Keratinocyte (primary cell): ENCODE measurements around the gene RAB5A. TPM values are rescaled to one million over a fixed set of nuclear protein-coding genes. Genes with fewer than 3 reads are reported as not detected.

Experiments used
- DNase-seq: peaks from one replicate; pipeline ENCODE4 v3.0.0-alpha.2; 2011; ENCODE audit warnings: low read depth, missing footprints, low spot score
- FAIRE-seq: peaks from 2 replicates; lab custom pipeline; 2011; peaks lifted over from hg19 to GRCh38; lab: Jason Lieb, UNC
- H2AFZ ChIP-seq: 2 replicates; pipeline ENCODE4 v1.6.0; 2012; ENCODE audit warnings: low read length, control low read depth, inconsistent platforms; ENCODE audit not compliant: control insufficient read depth
- H3K27ac ChIP-seq: 2 replicates; pipeline ENCODE4 v1.5.1; 2011; ENCODE audit warnings: low read length; ENCODE audit not compliant: control insufficient read depth, insufficient read depth
- H3K27me3 ChIP-seq: 3 replicates; pipeline ENCODE4 v1.6.0; 2011; ENCODE audit warnings: low read length; ENCODE audit not compliant: control insufficient read depth, insufficient read depth; ENCODE audit errors: extremely low read depth
- H3K36me3 ChIP-seq, 2 experiments: 2 replicates in 1 of 2; 3 replicates in 1 of 2; pipeline ENCODE4 v1.5.1; 2011; ENCODE audit warnings: low read length in 2 of 2, mild to moderate bottlenecking in 1 of 2; ENCODE audit not compliant: control insufficient read depth in 2 of 2, insufficient read depth in 2 of 2; ENCODE audit errors: extremely low read depth in 1 of 2
- H3K4me1 ChIP-seq: 3 replicates; pipeline ENCODE4 v1.5.1; 2011; ENCODE audit warnings: low read length; ENCODE audit not compliant: control insufficient read depth, insufficient read depth; ENCODE audit errors: extremely low read depth
- H3K4me2 ChIP-seq: 3 replicates; pipeline ENCODE4 v1.6.0; 2011; ENCODE audit warnings: low read depth, low read length; ENCODE audit not compliant: control insufficient read depth, insufficient read depth; ENCODE audit errors: extremely low read depth
- H3K4me3 ChIP-seq, 3 experiments: fragments of 200-600 bp in 1 of 3; sonication (generic) in 1 of 3; 2 replicates in 2 of 3; 3 replicates in 1 of 3; pipeline ENCODE4 v1.5.1; 2011 to 2016; ENCODE audit warnings: low read length in 3 of 3, mild to moderate bottlenecking in 3 of 3, control low read depth in 2 of 3, inconsistent platforms in 1 of 3, low read depth in 1 of 3, mixed read lengths in 1 of 3, mixed run types in 1 of 3, moderate library complexity in 1 of 3; ENCODE audit not compliant: control insufficient read depth in 2 of 3, insufficient read depth in 2 of 3; ENCODE audit errors: extremely low read depth in 1 of 3
- H3K79me2 ChIP-seq: 2 replicates; pipeline ENCODE4 v1.6.0; 2012; ENCODE audit warnings: low read length; ENCODE audit not compliant: control insufficient read depth, insufficient read depth
- H3K9ac ChIP-seq: 3 replicates; pipeline ENCODE4 v1.6.0; 2011; ENCODE audit warnings: low read length; ENCODE audit not compliant: control insufficient read depth, insufficient read depth; ENCODE audit errors: extremely low read depth
- H3K9me1 ChIP-seq: 3 replicates; pipeline ENCODE4 v1.6.0; 2011; ENCODE audit warnings: low read length; ENCODE audit not compliant: control insufficient read depth, insufficient read depth; ENCODE audit errors: extremely low read depth
- H3K9me3 ChIP-seq: 2 replicates; pipeline ENCODE4 v1.5.1; 2012; ENCODE audit warnings: low read depth, low read length; ENCODE audit not compliant: control insufficient read depth
- H4K20me1 ChIP-seq: 3 replicates; pipeline ENCODE4 v1.6.0; 2011; ENCODE audit warnings: low read length; ENCODE audit not compliant: control insufficient read depth, insufficient read depth; ENCODE audit errors: extremely low read depth
- CTCF ChIP-seq, 3 experiments: IDR thresholded peaks in 1 of 3; conservative IDR thresholded peaks in 1 of 3; optimal IDR thresholded peaks in 1 of 3; 2 replicates in 2 of 3; 3 replicates in 1 of 3; pipeline versions ENCODE3 to v1.5.1; 2011; ENCODE audit warnings: low read length in 3 of 3, mild to moderate bottlenecking in 3 of 3, moderate library complexity in 2 of 3, control low read depth in 1 of 3, inconsistent platforms in 1 of 3; ENCODE audit not compliant: insufficient read depth in 2 of 3; ENCODE audit errors: extremely low read depth in 1 of 3
- EZH2 ChIP-seq: IDR thresholded peaks from one replicate; pipeline ENCODE4 v1.6.1; 2012; ENCODE audit warnings: inconsistent platforms, mild to moderate bottlenecking, low read length, moderate library complexity
- dilution Hi-C: fragments of 300-500 bp; cut with MboI; formaldehyde crosslinking; loops from one replicate; pipeline ENCODE4 v1.7.0; 2020; ENCODE audit warnings: low sequenced_read_pairs; ENCODE audit not compliant: extremely low pct_ligation_motif_present
- polyA plus RNA-seq, 5 experiments: library from polyadenylated mRNA; depleted of rRNA in 3 of 5; stranded (reverse) in 3 of 5; stranded (forward) in 1 of 5; unstranded in 1 of 5; fragments of >200 nt; gene quantifications; 1 replicate in 1 of 5; 2 replicates in 3 of 5; 3 replicates in 1 of 5; pipeline versions ENCODE4 v1.2.1 to v1.2.3, GENCODE V29; 2011 to 2012; ENCODE audit warnings: missing spikeins in 2 of 5, low read depth in 1 of 5, low replicate concordance in 1 of 5

RAB5A gene
- polyA plus RNA-seq, 1 donor (not counting 4 experiments of a cell fraction or from before 2014, with no cell fraction given), result 60.5 TPM

GRCh38 chr3:19901918-19902317, 45.0 kb upstream of the RAB5A start:
- FAIRE-seq, result peak; percentile 92
- Histone ChIP-seq H3K4me2 (no peak overlapping the region), H3K27ac (no peak overlapping the region)

GRCh38 chr3:19903649-19904048, 43.2 kb upstream of the RAB5A start:
- no peak overlapping the region for H2AFZ ChIP-seq
- no peaks in the 10 kb centered on the region for H3K36me3 ChIP-seq
- H3K4me1 ChIP-seq, result peaks cover 4% of the 10 kb centered on the region
- H3K4me3 ChIP-seq, result no peak overlapping the region
- no peaks in the 10 kb centered on the region for H3K27me3 ChIP-seq
- no peak overlapping the region for H3K4me2 ChIP-seq
- FAIRE-seq (no peak), DNase-seq (no peak)
- H3K79me2 ChIP-seq, result no peaks in the 10 kb centered on the region
- TF ChIP-seq CTCF (optimal IDR thresholded peaks at IDR 0.05 in 1 of 3, IDR thresholded peaks at IDR 0.05 in 1 of 3, conservative IDR thresholded peaks at IDR 0.05 in 1 of 3; ENCODE audit: extremely low read depth in 1 of 3, insufficient read depth in 2 of 3, low read length in 3 of 3), result no peak
- TF ChIP-seq EZH2, result no peak
- no peak overlapping the region for H3K9ac ChIP-seq
- H3K9me1 ChIP-seq, result no peaks in the 10 kb centered on the region
- H4K20me1 ChIP-seq, result no peaks in the 10 kb centered on the region
- H3K27ac ChIP-seq, result no peak overlapping the region
- dilution Hi-C loops, result no loop called here
- no peaks in the 10 kb centered on the region for H3K9me3 ChIP-seq

More at GRCh38 chr3:19901918-19902317, 45.0 kb upstream of the RAB5A start:
- Histone ChIP-seq H2AFZ (no peak overlapping the region), H3K79me2 (no peaks in the 10 kb centered on the region), H3K4me1 (peaks cover 4% of the 10 kb centered on the region), H3K9me1 (no peaks in the 10 kb centered on the region), H3K9ac (no peak overlapping the region), H4K20me1 (no peaks in the 10 kb centered on the region), H3K9me3 (no peaks in the 10 kb centered on the region), H3K27me3 (no peaks in the 10 kb centered on the region), H3K4me3 (no peak overlapping the region), H3K36me3 (no peaks in the 10 kb centered on the region)
- TF ChIP-seq EZH2 (no peak), CTCF (optimal IDR thresholded peaks at IDR 0.05 in 1 of 3, IDR thresholded peaks at IDR 0.05 in 1 of 3, conservative IDR thresholded peaks at IDR 0.05 in 1 of 3; ENCODE audit: extremely low read depth in 1 of 3, insufficient read depth in 2 of 3, low read length in 3 of 3) (no peak)
- peak; percentile 64 for DNase-seq
- dilution Hi-C loops, result no loop called here
